Measurements from ENCODE around the gene ALKBH1.

Gene ALKBH1

DNA sequence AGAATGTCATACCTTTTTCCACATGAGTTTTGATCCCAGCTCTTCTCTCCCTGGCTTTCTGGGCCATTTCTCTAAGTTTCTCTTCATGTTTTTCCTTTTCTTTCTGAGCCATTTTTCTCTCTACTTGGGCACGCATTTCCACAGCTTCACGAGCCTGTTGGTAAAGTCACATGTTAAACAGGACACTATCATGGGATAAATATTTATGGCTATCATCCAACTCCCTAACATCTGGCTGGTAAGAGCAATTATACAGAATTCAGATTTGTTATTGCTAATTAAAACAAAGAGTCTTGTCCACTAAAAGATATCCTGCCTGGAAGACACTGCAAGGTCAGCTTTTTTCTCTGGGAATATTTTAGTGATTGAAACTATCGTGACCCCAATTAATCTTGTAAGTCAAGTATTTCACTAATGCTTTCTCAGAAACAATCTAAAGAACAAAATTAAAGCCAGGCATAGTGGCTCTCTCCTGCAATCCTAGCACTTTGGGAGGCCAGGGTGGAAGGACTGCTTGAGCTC lies 23.2 kb upstream of the ALKBH1 start:
- Histone ChIP-seq H3K4me2 (ENCODE audit: low read length) (no peak overlapping the region), H3K4me3 (ENCODE audit: low read length) (no peak overlapping the region), H3K9me2 (replicated peaks; ENCODE audit: control insufficient read depth, low read length) (no peaks in the 10 kb centered on the region), H4K20me1 (ENCODE audit: control insufficient read depth, insufficient read depth, low read depth, low read length) (no peaks in the 10 kb centered on the region), H3K27me3 (ENCODE audit: control insufficient read depth, low read length) (no peaks in the 10 kb centered on the region), H3K36me3 (ENCODE audit: control insufficient read depth, low read length) (peaks cover 95% of the 10 kb centered on the region), H3K27ac (ENCODE audit: low read depth, low read length) (no peak overlapping the region), H3K9me3 (ENCODE audit: control insufficient read depth, insufficient read depth, low read length) (no peaks in the 10 kb centered on the region), H3F3A (ENCODE audit: control insufficient read depth, insufficient read depth) (no peaks in the 10 kb centered on the region), H3K79me2 (ENCODE audit: control insufficient read depth, low read length) (peaks cover 22% of the 10 kb centered on the region), H3K4me1 (ENCODE audit: control insufficient read depth, low read length) (no peaks in the 10 kb centered on the region)
- TF ChIP-seq, protein P1, sequence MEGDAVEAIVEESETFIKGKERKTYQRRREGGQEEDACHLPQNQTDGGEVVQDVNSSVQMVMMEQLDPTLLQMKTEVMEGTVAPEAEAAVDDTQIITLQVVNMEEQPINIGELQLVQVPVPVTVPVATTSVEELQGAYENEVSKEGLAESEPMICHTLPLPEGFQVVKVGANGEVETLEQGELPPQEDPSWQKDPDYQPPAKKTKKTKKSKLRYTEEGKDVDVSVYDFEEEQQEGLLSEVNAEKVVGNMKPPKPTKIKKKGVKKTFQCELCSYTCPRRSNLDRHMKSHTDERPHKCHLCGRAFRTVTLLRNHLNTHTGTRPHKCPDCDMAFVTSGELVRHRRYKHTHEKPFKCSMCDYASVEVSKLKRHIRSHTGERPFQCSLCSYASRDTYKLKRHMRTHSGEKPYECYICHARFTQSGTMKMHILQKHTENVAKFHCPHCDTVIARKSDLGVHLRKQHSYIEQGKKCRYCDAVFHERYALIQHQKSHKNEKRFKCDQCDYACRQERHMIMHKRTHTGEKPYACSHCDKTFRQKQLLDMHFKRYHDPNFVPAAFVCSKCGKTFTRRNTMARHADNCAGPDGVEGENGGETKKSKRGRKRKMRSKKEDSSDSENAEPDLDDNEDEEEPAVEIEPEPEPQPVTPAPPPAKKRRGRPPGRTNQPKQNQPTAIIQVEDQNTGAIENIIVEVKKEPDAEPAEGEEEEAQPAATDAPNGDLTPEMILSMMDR (IDR thresholded peaks at IDR 0.05; ENCODE audit: low read depth, low read length, poor library complexity, severe bottlenecking) = no peak
- no peak for TF ChIP-seq EZH2phosphoT487 (IDR thresholded peaks at IDR 0.05; ENCODE audit: borderline replicate concordance, low read length)

DNA sequence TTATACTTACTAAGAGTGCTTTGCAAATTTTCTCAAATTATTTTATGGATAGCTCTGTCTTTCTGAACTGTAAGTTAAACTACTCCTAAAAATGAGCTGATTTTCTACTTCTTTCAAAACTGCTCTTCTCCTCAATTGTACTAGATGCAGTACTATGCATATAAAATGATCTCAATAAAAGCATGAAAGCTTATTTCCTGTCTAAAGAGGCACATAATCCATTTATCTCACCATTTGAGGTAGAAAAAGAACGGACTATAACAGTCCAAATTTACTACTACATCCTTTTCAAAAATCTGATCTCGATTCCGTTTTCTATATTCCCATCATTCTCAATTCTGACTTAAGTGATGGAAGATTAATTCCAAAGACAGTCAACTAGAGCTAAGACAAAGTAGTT lies 14.5 kb upstream of the ALKBH1 start:
- Histone ChIP-seq H3K4me3 (ENCODE audit: low read length) (no peak overlapping the region), H4K20me1 (ENCODE audit: control insufficient read depth, insufficient read depth, low read depth, low read length) (no peaks in the 10 kb centered on the region), H3K9me3 (ENCODE audit: control insufficient read depth, insufficient read depth, low read length) (no peaks in the 10 kb centered on the region), H3K27ac (ENCODE audit: low read depth, low read length) (no peak overlapping the region), H3K27me3 (ENCODE audit: control insufficient read depth, low read length) (no peaks in the 10 kb centered on the region), H3K9me2 (replicated peaks; ENCODE audit: control insufficient read depth, low read length) (no peaks in the 10 kb centered on the region), H3K4me1 (ENCODE audit: control insufficient read depth, low read length) (peaks cover 7% of the 10 kb centered on the region), H3K79me2 (ENCODE audit: control insufficient read depth, low read length) (peaks cover 7% of the 10 kb centered on the region), H3K4me2 (ENCODE audit: low read length) (no peak overlapping the region), H3F3A (ENCODE audit: control insufficient read depth, insufficient read depth) (peaks cover 36% of the 10 kb centered on the region), H3K36me3 (ENCODE audit: control insufficient read depth, low read length) (peaks cover 92% of the 10 kb centered on the region)
- TF ChIP-seq, protein P1 (IDR thresholded peaks at IDR 0.05; ENCODE audit: low read depth, low read length, poor library complexity, severe bottlenecking) = no peak
- TF ChIP-seq EZH2phosphoT487 (IDR thresholded peaks at IDR 0.05; ENCODE audit: borderline replicate concordance, low read length) = no peak

DNA sequence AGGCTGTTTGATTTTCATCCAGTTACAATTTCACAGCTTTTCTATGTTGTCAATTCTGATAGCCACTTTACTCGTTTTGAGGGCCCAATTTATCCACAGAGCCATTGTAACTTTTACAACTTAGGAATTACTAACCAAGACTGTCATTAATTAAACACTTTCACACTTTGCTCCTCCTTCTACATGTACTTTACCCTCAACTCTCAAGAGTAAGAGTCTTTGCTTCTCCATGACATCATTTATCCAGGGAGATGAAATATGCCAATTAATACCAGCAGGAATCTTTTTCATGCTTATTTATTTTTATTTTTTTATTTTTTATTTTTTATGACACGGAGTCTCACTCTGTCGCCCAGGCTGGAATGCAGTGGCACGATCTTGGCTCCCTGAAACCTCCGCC lies 13.6 kb upstream of the ALKBH1 start:
- H3K4me3 ChIP-seq (ENCODE audit: low read length) = no peak overlapping the region
- H3K27me3 ChIP-seq (ENCODE audit: control insufficient read depth, low read length) = no peaks in the 10 kb centered on the region
- H3K79me2 ChIP-seq (ENCODE audit: control insufficient read depth, low read length) = peaks cover under 1% of the 10 kb centered on the region; the same call in 1 of the 2 replicates
- no peaks in the 10 kb centered on the region for H3K9me2 ChIP-seq (replicated peaks; ENCODE audit: control insufficient read depth, low read length)
- peaks cover 41% of the 10 kb centered on the region for H3F3A ChIP-seq (ENCODE audit: control insufficient read depth, insufficient read depth)
- peaks cover 90% of the 10 kb centered on the region for H3K36me3 ChIP-seq (ENCODE audit: control insufficient read depth, low read length)
- no peak overlapping the region for H3K4me2 ChIP-seq (ENCODE audit: low read length)
- H3K9me3 ChIP-seq (ENCODE audit: control insufficient read depth, insufficient read depth, low read length) = no peaks in the 10 kb centered on the region
- TF ChIP-seq, protein P1 (IDR thresholded peaks at IDR 0.05; ENCODE audit: low read depth, low read length, poor library complexity, severe bottlenecking) = no peak
- TF ChIP-seq EZH2phosphoT487 (IDR thresholded peaks at IDR 0.05; ENCODE audit: borderline replicate concordance, low read length) = no peak
- no peaks in the 10 kb centered on the region for H4K20me1 ChIP-seq (ENCODE audit: control insufficient read depth, insufficient read depth, low read depth, low read length)
- peaks cover 7% of the 10 kb centered on the region for H3K4me1 ChIP-seq (ENCODE audit: control insufficient read depth, low read length)
- H3K27ac ChIP-seq (ENCODE audit: low read depth, low read length) = no peak overlapping the region
